Suppressor macrophage treated with lipopolysaccharide for 1 hour (primary cell): ENCODE results near the gene HMGN4.

Experiments used
- DNase-seq, 3 donors: peaks; one replicate each; pipeline ENCODE4 v3.0.0-alpha.2; 2020 to 2022

Gene HMGN4

DNA sequence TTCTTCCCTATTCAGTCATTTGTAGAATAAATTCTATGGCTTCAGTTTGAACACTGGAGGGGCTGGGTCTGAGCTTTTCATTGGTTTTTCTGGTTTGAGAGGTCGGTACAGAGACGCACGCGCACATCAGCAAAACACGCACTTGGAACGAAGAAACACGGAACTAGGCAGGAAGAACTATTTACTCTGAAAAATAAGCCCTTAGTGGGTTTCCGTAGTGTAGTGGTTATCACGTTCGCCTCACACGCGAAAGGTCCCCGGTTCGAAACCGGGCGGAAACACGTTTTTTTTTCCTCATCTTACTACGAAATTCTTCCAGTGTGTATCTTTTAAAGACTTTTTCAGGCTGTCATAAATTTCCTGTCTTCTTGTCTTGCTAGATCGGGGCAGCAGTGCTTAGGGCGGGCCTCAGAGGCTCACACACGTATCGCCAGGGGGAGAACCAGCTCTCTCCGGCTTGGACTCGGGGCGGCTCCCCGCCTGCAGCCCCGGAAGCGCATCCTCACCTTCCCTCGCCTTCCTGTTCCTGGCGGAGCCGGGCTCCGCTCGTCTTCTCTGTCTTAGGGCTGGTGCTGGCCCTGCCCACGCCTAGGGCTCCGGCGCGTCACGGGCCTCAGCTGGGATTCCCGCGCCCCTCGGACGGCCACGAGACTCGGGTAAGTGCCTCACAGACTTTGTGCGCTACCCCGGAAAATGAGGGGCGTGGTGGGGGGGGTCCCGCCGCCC is at the start of gene HMGN4:
HMGN4 (plus strand) TSS at position 521 of the 726 bp plus-strand sequence. CDS start 6,841 bp downstream, outside the sequence.
- peak; percentile 90 to 93 (median 91) for DNase-seq

DNA sequence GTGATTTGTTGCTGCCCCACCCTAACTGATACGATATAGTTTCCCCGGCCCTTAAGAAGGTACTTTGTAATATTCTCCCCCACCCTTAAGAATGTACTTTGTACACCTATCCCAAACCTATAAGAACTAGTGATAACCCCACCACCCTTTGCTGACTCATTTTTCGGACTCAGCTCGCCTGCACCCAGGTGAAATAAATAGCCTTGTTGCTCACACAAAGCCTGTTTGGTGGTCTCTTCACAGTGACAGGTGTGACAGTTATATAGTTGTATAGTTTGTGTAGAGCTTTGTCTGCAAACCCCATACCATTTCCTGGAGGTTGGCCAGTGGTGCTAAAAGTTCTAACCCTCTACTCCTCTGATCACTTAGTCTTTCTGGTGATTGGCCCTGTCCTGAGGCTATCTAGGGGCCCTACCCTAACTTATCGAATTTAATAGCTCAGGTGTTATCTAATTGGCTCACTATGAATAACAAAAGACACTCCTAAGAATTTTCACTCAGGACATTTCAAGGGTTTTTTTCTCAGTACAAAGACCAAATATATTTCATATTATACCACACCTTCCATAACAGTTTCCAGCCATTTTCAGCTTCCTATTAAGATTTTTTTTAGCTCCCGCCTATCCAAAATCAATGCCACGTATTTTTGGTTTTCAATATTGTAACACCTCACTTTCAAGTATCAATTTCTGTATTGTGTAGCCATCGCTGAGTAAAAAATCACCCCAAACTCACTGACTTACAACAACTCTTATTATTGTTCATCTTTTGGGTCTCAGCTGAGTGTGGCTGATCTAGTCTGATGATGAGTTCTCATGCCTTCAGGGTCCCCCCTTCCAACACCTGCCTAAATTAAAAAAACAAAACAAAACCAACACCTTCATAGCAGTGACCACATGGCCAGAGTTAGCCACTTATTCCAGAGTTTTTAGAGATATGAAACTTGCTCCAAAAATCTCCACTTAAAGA is 47.9 kb upstream of the HMGN4 start:
- no peak for DNase-seq

DNA sequence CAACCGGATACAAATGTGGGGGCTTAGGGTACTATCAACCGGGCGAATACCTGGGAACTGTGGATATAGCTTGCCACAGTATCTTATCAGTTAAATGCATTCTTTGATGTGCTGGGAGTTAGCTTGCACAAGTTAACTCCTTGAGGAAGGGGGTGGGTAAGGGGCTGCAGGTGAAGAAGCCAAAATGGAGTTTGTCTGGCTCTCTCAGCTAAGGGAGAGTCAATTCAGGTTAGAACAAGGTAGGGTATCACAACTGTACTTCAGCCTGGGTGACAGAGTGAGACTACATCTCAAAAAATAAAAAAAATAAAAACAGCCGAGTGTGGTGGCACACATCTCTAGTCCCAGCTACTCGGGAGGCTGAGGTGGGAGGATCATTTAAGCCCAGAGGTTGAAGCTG is 46.6 kb upstream of the HMGN4 start:
- no peak for DNase-seq

DNA sequence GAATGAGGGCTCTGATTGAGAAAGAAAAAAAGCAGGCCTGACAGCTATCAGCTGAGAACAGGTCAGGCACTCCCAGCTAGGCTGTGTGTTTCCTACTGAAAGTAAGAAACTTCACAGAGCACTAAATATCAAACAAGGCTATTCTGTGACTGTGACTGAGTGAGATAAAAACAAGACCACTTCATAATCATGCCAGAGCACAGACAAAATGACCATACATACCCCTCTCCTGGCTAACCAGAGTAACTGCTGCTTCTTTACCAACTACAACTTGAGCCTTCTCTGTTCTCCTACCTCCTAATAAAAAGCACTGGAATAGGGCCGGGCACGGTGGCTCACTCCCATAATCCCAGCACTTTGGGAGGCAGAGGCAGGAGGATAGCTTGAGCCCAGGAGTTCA is 44.9 kb upstream of the HMGN4 start:
- DNase-seq, result peak in 1 of 3 donors; percentile 39

DNA sequence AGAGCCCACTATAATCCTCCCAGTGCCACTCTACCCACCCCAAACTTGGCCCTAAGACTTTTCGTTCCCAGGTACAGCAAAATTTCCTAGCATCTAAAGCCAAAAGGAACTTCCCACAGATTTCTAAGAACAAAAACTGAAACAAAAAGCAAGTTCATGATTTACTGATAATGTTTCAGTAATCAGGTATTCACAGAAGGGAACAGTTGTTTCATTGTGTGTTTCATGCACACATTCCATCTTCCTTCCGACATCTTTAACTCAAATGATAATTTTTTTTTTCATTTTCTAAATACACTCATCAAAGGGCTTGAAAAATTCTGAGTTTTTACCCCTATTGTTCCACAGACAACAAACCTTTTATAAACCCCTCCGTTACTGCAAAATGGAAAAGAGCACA is 44.0 kb upstream of the HMGN4 start:
- DNase-seq, result no peak

DNA sequence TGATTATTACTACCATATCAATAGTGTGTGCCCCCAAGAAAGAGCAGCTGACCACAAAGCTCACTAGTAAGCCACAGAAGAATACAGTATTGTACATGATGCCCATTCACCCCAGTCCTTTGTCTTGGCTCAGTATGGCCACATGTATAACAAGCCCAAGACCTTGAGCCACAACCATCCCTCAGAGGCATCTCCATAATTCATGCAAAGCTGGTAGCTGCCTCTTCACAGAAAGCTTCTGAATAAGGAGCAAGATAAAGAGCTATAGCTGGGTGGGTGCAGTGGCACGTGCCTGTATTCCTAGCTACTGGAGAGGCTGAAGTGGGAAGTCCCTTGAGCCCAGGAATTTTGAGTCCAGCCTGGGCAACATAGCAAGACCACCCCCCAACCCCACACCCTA is 42.9 kb upstream of the HMGN4 start:
- DNase-seq, result no peak

DNA sequence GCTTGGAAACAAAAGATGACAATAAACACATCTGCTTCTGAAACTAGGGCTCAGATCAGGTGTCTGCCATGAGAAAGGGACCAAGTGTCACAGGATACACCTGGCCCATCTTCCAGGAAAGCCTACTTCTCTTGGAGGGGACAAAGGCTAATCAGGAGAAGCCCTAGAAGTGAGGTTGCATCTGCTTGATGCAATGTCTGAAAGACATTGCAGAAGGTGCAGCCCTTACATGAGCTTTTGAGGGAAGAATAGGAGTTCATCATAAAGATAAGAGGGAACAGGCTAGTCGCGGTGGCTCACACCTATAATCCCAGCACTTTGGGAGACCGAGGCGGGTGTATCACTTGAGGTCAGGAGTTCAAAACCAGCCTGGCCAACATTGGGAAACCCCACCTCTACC is 40.6 kb upstream of the HMGN4 start:
- DNase-seq, result no peak

DNA sequence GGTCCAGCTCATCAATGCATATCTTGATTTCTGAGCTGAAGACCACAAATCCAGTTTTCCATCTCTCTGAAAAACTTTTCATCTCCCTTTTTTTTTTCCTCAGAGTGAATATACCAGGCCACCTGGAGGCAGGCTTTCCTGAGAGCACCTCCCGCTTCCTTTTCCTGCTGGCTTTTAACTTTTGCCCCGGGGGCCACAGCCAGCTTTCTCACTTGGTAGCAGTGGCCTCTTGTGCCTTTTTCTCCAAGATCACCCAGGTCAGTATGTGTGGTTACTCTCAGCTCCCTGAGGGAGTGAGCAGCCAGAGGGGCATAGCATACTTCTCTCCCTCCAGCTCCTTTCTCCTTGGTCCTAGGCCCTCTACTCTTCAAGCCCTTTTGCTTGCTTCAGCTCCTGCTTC is 38.1 kb upstream of the HMGN4 start, which contains the start of gene BTN1A1:
BTN1A1 (plus strand) TSS at position 202 of the 400 bp plus-strand sequence. CDS start 984 bp downstream, outside the sequence.
- DNase-seq, result no peak

DNA sequence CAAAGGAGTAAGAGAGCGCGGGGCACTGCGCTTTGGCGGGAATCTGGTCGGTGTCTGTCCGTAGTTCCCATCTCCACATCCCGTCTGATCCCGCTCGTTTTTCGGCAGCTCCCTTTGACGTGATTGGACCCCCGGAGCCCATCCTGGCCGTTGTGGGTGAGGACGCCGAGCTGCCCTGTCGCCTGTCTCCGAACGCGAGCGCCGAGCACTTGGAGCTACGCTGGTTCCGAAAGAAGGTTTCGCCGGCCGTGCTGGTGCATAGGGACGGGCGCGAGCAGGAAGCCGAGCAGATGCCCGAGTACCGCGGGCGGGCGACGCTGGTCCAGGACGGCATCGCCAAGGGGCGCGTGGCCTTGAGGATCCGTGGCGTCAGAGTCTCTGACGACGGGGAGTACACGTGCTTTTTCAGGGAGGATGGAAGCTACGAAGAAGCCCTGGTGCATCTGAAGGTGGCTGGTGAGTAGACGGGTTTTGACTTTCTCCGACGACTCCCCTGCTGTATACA is 36.6 kb upstream of the HMGN4 start:
- peak; percentile 54 to 73 (median 59) for DNase-seq

DNA sequence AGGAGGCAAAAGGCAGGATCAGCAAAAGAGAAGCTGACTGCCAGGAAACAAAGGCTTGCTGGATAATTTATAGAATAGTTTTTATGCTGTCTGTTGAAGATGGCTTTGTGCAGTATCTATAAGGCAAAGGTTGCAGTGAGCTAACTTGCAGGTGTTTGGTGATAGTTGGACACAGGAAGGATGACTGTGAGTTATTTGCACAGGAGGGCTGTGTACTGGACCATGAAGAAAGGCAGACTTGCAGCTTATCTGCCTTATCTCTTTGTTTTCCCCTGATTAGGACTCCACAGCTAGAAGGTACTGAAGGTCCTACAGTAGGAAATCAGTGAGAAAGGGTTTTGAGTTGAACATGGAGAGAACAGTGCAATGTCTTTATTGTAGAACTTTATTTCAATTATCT is 36.0 kb upstream of the HMGN4 start:
- DNase-seq, result no peak

DNA sequence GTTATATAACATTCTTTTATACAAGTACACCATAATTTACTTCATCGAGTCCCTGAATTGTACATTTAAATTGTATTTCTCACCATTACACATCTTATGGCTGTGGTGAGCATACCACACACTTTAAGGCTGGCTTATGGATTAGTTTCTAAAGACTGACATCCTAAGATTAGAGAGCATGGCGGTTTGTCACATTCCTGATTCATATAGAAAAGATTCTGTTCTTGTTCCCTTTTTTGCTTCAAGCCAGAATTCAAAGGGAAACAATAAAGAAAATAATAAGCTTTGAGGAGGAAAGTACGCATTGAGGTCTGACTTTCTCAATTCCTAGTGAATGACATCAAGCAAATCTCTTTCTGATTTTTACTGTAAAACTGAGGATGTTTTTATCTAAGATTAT is 35.5 kb upstream of the HMGN4 start:
- DNase-seq, result peak; percentile 35 to 64 (median 54)

DNA sequence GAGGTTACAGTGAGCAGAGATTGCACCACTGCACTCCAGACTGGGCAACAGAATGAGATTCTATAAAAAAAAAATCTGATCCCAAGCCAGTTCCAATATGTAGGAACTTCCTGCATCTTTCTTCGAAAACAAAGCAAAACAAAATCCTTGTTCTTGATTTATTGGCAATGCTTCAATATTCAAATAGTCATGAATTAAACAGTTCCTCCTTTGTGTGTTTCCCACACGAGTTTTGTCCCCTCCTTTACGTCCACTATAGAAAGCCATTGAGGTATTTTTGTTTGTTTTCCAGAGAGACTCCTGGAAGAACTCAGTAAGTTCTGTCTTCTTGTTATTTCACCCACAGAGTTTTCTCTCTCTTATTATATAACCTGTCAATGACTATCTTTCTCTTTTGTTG is 30.5 kb upstream of the HMGN4 start:
- DNase-seq, result no peak

DNA sequence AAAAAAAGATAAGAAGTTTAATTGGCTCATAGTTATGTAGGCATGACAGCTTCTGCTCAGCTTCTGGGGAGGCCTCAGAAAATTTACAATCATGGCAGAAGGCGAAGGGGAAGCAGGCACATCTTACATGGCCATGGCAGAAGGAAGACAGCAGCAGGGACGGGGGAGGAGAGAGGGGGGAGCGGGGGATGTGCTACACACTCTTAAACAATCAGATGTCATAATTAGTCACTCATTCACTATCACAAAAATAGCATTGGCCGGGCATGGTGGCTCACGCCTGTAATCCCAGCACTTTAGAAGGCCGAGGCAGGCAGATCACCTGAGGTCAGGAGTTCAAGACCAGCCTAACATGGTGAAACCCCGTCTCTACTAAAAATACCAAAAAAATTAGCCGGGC is 27.1 kb upstream of the HMGN4 start:
- peak in 2 of 3 donors; percentile 17 to 23 for DNase-seq

DNA sequence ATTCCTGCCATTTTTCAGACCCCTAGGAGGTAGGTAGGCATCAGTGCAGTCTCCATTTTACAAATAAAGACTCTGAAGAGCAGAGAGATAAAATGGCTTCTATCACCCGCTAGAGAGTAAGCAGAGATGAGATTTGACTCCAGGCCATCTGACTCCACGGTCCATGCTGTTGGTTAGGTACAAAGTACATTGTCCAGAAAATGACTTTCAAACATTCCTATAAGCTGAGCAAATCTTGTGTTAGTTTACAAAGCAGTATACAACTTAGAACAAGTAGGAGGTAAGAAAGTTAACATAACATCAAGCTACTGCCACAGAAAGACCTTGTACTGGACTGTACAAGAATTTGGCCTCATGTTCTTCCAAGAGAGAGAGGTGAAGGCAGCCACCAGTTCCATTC is 23.2 kb upstream of the HMGN4 start:
- no peak for DNase-seq

DNA sequence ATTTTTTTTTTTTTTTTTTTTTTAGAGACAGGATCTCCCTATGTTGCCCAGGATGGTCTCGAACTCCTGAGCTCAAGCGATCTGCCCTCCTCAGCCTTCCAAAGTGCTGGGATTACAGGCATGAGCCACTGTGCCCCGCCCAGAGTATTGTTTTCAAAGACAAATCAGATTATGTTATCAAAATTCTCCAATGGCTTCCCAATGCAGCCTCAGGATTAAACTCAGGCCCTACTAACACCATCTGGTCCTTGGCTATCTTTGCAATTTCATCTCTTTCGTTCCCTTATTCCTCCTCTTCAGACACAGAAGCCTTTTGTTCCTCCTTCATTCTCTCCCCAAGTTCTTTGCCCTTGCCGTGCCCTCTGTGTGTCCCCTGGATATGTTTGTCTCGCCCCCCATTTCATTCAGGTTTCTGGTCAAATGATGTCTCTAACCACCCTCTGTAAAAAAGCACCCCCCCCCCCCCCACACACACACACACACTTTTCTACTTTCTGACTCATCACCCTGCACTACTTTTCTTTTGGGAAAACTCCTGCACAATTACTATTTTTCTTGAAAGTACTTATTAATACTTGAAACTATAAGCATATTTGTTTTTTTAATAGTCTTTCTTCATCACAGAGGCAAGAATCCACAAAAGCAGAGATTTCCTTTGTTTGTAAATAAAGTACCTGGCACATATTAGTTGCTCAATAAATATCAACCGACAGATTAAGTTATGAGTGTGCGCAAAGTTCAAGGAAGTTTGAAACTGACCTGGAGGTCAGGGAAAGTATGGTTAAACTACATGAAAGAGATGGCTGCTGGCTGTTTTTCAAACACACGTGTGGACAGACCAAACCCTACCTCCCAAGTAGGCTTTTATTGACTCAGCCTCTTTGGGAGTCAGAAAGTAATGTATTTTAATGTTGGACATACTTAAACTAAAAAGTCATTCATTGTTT is 21.4 kb upstream of the HMGN4 start:
- no peak for DNase-seq

DNA sequence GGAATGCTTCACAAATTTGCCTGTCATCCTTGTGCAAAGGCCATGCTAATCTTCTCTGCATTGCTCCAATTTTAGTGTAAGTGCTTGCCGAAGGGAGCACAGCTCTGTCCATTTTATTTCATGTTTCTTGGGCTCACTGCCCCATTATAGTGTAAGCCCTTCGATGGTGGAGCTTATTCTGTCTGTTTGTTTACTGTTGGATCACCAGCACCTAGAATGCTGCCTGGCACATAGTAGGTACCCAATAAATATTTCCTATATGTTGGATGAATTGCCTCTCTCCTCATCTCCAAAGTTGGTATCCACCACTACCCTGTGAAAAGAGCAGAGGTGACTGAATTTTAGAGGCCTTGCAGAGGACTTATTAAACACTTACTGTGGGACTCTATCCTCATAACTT is 18.8 kb upstream of the HMGN4 start:
- no peak for DNase-seq

DNA sequence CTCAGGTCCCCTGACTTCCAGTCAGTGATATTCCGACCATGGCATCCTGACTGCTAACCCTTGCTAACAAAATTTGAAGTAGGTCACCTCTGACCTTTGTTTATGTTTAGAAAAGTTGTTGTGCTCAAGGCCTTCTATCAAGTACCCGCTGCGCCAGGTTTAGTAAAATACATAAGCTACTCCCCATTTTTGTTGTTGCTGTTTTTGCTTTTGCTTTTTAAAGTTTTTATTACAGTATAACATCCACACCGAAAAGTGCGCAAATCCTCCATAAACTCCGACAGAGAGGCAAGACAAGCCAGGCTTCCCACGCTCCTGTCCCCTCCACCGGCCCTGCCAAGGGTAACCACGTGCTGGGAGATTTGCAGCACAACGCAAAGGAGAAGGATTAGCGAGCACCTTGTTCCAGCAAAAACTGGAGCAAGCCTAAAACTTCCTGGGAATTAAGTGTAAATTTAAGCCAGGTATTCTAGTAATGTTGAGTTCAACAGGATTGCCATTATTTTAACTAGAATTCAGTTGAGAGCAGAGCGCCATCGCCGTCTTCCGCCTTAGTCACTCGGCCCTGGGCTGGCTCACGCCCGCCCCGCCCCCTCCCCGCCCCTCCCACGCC is 17.8 kb upstream of the HMGN4 start:
- DNase-seq, result no peak

DNA sequence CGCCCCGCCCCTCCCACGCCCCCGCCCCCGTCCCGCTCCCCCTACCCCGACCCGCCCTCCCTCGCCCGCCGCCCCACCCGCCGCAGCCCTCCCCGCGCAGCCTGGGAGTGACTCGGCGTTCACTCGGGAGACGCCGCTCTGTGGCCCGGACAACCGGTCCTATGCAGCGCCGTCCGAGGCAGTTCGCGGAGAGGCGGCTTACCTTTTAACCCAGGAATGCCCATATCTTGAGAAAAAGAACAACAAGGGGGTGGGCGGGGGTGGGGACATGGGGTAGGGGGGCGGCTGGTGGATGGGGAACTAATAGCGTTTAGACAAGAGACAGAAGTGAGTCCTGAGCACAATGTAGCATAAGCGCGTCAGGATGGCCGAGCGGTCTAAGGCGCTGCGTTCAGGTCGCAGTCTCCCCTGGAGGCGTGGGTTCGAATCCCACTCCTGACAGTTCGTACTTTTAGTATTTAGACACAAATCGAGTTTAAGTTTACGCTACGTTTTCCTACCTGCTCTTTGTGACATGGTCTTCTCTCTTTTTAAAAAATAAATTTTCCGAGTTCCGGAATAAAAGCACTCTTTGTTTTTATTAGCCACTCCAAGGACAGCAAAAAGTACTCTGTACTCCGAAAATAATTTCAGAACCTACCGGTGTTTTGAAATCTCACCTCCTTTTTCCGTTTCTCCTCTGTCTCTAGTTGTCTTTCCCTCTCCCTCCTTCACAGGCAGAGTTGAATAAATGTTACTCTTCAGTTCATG is 17.1 kb upstream of the HMGN4 start:
- peak; percentile 84 to 92 (median 87) for DNase-seq

DNA sequence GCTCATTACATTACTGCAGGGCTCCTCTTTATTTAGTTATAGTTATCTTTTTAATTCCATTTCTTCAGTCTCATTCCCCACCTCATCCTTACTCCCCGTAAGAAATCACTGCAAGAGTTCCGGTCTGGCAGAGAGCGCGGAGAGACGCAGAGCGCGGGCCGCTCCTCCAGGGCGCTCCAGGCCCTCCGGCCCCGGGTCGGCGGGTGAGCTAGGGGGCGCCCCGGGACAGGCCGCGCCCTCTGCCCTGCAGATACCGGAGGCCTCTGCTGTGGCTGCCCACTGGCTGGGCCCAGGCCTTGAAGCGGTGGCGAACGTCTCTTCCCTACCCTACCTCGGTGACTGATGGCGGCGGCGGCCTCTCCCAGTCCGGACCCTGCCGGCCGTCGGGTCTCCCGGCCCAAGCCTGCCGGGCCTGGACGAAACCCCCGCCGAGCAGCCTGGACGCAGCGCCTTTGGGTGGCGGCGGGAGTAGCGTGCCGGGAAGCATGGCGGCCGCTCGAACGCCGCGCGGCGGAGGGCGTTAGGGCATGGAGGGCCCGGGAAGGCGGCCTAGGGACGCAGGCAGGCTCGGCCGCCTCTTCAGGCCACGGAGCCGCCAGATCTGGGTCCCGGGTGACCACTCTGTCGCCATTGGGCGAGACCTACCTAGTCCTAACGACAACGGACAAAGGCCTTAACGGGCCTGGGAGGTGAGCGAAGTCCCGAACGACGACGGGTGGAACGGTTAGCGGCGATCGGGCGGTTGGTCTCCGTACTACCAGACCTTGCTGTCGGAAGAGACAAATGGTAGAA is 16.4 kb upstream of the HMGN4 start:
- DNase-seq, result peak; percentile 84 to 93 (median 86)
